Esophagus squamous epithelium (tissue), 4 donors: ENCODE data around the gene WDR88.

Experiments
- CTCF ChIP-seq, 6 experiments: fragments of 450-650 bp in 4 of 6; fragments of 200-600 bp in 2 of 6; sonication (generic) in 2 of 6; IDR thresholded peaks; one replicate each; pipeline ENCODE4 v1.5.1; 2016 to 2019; ENCODE audit warnings: antibody characterized with exemption in 6 of 6, mild to moderate bottlenecking in 4 of 6, moderate library complexity in 4 of 6
- POLR2A ChIP-seq, 4 donors: fragments of 450-650 bp; IDR thresholded peaks; one replicate each; pipeline ENCODE4 v1.6.1; 2017; ENCODE audit warnings: antibody characterized with exemption in 4 of 4, mild to moderate bottlenecking in 4 of 4, moderate library complexity in 3 of 4

GRCh38 chr19:33163481-33163880 is 31.6 kb downstream of the WDR88 start:
- TF ChIP-seq POLR2A (IDR thresholded peaks at IDR 0.05): no peak
- TF ChIP-seq CTCF (IDR thresholded peaks at IDR 0.05): no peak
